Activated B cell treated with CpG ODN at 0.5 μM for 24 hours (primary cell): ENCODE results near the gene ACADVL. TPM values are rescaled to one million over a fixed set of nuclear protein-coding genes. Genes with fewer than 3 reads are reported as not detected.

Source experiments
- ATAC-seq: fragments of 200-7000 bp; cut with Tn5 transposase; one replicate; pipeline ENCODE4 v1.10.0; 2021; ENCODE audit warnings: low read depth, mild to moderate bottlenecking, moderate library complexity
- CTCF ChIA-PET: fragments of 350-600 bp; sonication (Branson Sonifier 250); formaldehyde crosslinking; loops from one replicate; lab custom pipeline; 2021; ENCODE audit warnings: antibody characterized with exemption; lab: Charles Lee
- POLR2A ChIA-PET: fragments of 350-600 bp; sonication (Branson Sonifier 250); formaldehyde crosslinking; loops from one replicate; lab custom pipeline; 2021; ENCODE audit warnings: antibody characterized with exemption; lab: Charles Lee
- DNase-seq: peaks from one replicate; pipeline ENCODE4 v3.0.0; 2022
- H3K27ac Mint-ChIP-seq: one replicate; pipeline ENCODE4 v1.8.0; 2020; ENCODE audit warnings: mixed read lengths
- H3K27me3 Mint-ChIP-seq: one replicate; pipeline ENCODE4 v1.8.0; 2021; ENCODE audit warnings: mixed read lengths
- H3K36me3 Mint-ChIP-seq: one replicate; pipeline ENCODE4 v1.8.0; 2021; ENCODE audit warnings: low read depth, mixed read lengths
- H3K4me1 Mint-ChIP-seq: one replicate; pipeline ENCODE4 v1.8.0; 2021; ENCODE audit warnings: mixed read lengths
- H3K4me3 Mint-ChIP-seq: one replicate; pipeline ENCODE4 v1.8.0; 2020; ENCODE audit warnings: mild to moderate bottlenecking, mixed read lengths
- H3K9me3 Mint-ChIP-seq: one replicate; pipeline ENCODE4 v1.8.0; 2020; ENCODE audit warnings: mixed read lengths
- CTCF ChIP-seq: fragments of 200-600 bp; IDR thresholded peaks from one replicate; pipeline ENCODE4 v1.8.0; 2022; ENCODE audit warnings: antibody characterized with exemption, mild to moderate bottlenecking
- intact Hi-C: fragments of 100-400 bp; cut with micrococcal nuclease; formaldehyde crosslinking; loops from one replicate; pipeline ENCODE4 v1.15.1; 2024
- total RNA-seq: library from RNA; stranded (reverse); gene quantifications from 2 replicates; pipeline ENCODE4 v1.2.3, GENCODE V29; 2022

Gene ACADVL
- total RNA-seq, 1 donor from 2014 or later: 469 TPM

GRCh38 chr17:7223375-7223774 lies 3.6 kb downstream of the ACADVL start:
- Mint-ChIP-seq H3K4me1 (peaks cover 27% of the 10 kb centered on the region), H3K9me3 (no peaks in the 10 kb centered on the region), H3K36me3 (peaks cover 69% of the 10 kb centered on the region), H3K27me3 (no peaks in the 10 kb centered on the region), H3K4me3 (no peak overlapping the region), H3K27ac (no peak overlapping the region)
- DNase-seq: no peak
- no peak for ATAC-seq
- ChIA-PET POLR2A (interaction anchor here (10.5 kb wide), 1 partner anchor 13 kb away, joined by 245 read pairs; the partner anchor contains the start of genes DVL2, GABARAP and PHF23), CTCF (no interaction called here)
- no peak for TF ChIP-seq CTCF
- intact Hi-C loops: no loop called here

GRCh38 chr17:7224110-7224509 lies 4.4 kb downstream of the ACADVL start:
- Mint-ChIP-seq H3K36me3 (peaks cover 75% of the 10 kb centered on the region), H3K4me1 (peaks cover 22% of the 10 kb centered on the region), H3K9me3 (no peaks in the 10 kb centered on the region), H3K27ac (no peak overlapping the region), H3K4me3 (no peak overlapping the region), H3K27me3 (no peaks in the 10 kb centered on the region)
- ATAC-seq (no peak), DNase-seq (no peak)
- intact Hi-C loops: no loop called here
- ChIA-PET POLR2A (interaction anchor here (0.6 to 10.5 kb wide), 2 partner anchors 13 to 83 kb away, joined by 3 to 245 read pairs; partner anchors contain the start of genes DVL2, GABARAP and PHF23), CTCF (no interaction called here)
- no peak for TF ChIP-seq CTCF

GRCh38 chr17:7224661-7225111 lies 4.9 kb downstream of the ACADVL start:
- CTCF ChIA-PET: no interaction called here
- Mint-ChIP-seq H3K4me1 (peaks cover 16% of the 10 kb centered on the region), H3K9me3 (no peaks in the 10 kb centered on the region), H3K27ac (no peak overlapping the region), H3K36me3 (peaks cover 80% of the 10 kb centered on the region), H3K27me3 (no peaks in the 10 kb centered on the region), H3K4me3 (no peak overlapping the region)
- POLR2A ChIA-PET: interaction anchor here (10.5 kb wide), 1 partner anchor 12 kb away, joined by 245 read pairs; the partner anchor contains the start of genes DVL2, GABARAP and PHF23
- no peak for TF ChIP-seq CTCF
- DNase-seq (no peak), ATAC-seq (no peak)
- intact Hi-C loops: no loop called here

GRCh38 chr17:7225711-7226331 lies 6.1 kb downstream of the ACADVL start:
- CTCF ChIA-PET: no interaction called here
- DNase-seq (no peak), ATAC-seq (no peak)
- Mint-ChIP-seq H3K36me3 (peaks cover 85% of the 10 kb centered on the region), H3K27me3 (no peaks in the 10 kb centered on the region), H3K4me3 (no peak overlapping the region), H3K9me3 (no peaks in the 10 kb centered on the region), H3K4me1 (peaks cover 8% of the 10 kb centered on the region), H3K27ac (no peak overlapping the region)
- TF ChIP-seq CTCF: no peak
- intact Hi-C loops: no loop called here
- POLR2A ChIA-PET: interaction anchor here (10.5 kb wide), 1 partner anchor 11 kb away, joined by 245 read pairs; the partner anchor contains the start of genes DVL2, GABARAP and PHF23
